Neural cell (in vitro differentiated cells): Measurements from ENCODE around the gene STN1. TPM values are rescaled to one million over a fixed set of nuclear protein-coding genes. Genes with fewer than 3 reads are reported as not detected.

Experiments
- H2AFZ ChIP-seq: fragments of 200-600, 300-800 bp; sonication (generic), shearing (Covaris generic); 2 replicates; pipeline ENCODE4 v1.6.0; 2014; ENCODE audit warnings: low read depth, mild to moderate bottlenecking, antibody characterized with exemption, low read length, moderate library complexity
- H3F3A ChIP-seq: fragments of 200-600 bp; shearing (Covaris generic); 2 replicates; pipeline ENCODE4 v1.6.1; 2016; ENCODE audit warnings: mild to moderate bottlenecking, moderate library complexity, mixed read lengths, antibody characterized with exemption, low read length; ENCODE audit not compliant: insufficient read depth, poor library complexity, severe bottlenecking
- H3K27ac ChIP-seq: fragments of 200-600, 300-800 bp; sonication (generic), shearing (Covaris generic); 2 replicates; pipeline ENCODE4 v1.5.1; 2014; ENCODE audit warnings: mild to moderate bottlenecking, low read length, moderate library complexity
- H3K27me3 ChIP-seq: fragments of 300-800, 200-600 bp; sonication (generic), shearing (Covaris generic); 2 replicates; pipeline ENCODE4 v1.6.0; 2014; ENCODE audit warnings: mild to moderate bottlenecking, low read depth, low read length, moderate library complexity; ENCODE audit not compliant: insufficient read depth
- H3K36me3 ChIP-seq: fragments of 300-800, 200-600 bp; sonication (generic), shearing (Covaris generic); 2 replicates; pipeline ENCODE4 v1.5.1; 2014; ENCODE audit warnings: mild to moderate bottlenecking, antibody characterized with exemption, low read length, moderate library complexity; ENCODE audit not compliant: insufficient read depth
- H3K4me2 ChIP-seq: fragments of 300-800, 200-600 bp; sonication (generic), shearing (Covaris generic); 2 replicates; pipeline ENCODE4 v1.6.0; 2014; ENCODE audit warnings: mild to moderate bottlenecking, low read length
- H3K4me3 ChIP-seq: fragments of 300-800, 200-600 bp; sonication (generic), shearing (Covaris generic); 2 replicates; pipeline ENCODE4 v1.5.1; 2014; ENCODE audit warnings: mild to moderate bottlenecking, low read length, moderate library complexity
- H3K79me2 ChIP-seq: fragments of 200-600 bp; shearing (Covaris generic); replicated peaks from 2 replicates; pipeline ENCODE4 v1.6.0; 2014; ENCODE audit warnings: mild to moderate bottlenecking, low read length, moderate library complexity; ENCODE audit not compliant: insufficient read depth
- H3K9ac ChIP-seq: fragments of 300-800, 200-600 bp; sonication (generic), shearing (Covaris generic); 2 replicates; pipeline ENCODE4 v1.6.1; 2016; ENCODE audit warnings: mild to moderate bottlenecking, low read length, mixed read lengths
- H3K9me2 ChIP-seq: fragments of 200-600 bp; shearing (Covaris generic); 2 replicates; pipeline ENCODE4 v1.6.1; 2016; ENCODE audit warnings: mild to moderate bottlenecking, low read length, mixed read lengths; ENCODE audit not compliant: insufficient read depth
- H3K9me3 ChIP-seq: fragments of 200-600, 300-800 bp; sonication (generic), shearing (Covaris generic); 2 replicates; pipeline ENCODE4 v1.6.1; 2016; ENCODE audit warnings: mild to moderate bottlenecking, mixed run types, low read length, moderate library complexity, mixed read lengths
- H4K20me1 ChIP-seq: fragments of 200-600 bp; shearing (Covaris generic); 2 replicates; pipeline ENCODE4 v1.6.1; 2016; ENCODE audit warnings: mild to moderate bottlenecking, mixed run types; ENCODE audit not compliant: insufficient read depth
- EP300 ChIP-seq: fragments of 450-650 bp; conservative IDR thresholded peaks from 2 replicates; pipeline ENCODE4 v1.6.1; 2014; ENCODE audit warnings: antibody characterized with exemption, mild to moderate bottlenecking, moderate library complexity; ENCODE audit not compliant: poor library complexity, severe bottlenecking
- EZH2 ChIP-seq: fragments of 200-600, 300-800 bp; shearing (Covaris generic), sonication (generic); IDR thresholded peaks from 2 replicates; pipeline ENCODE4 v1.6.1; 2014; ENCODE audit warnings: antibody characterized with exemption, low read length, borderline replicate concordance, mild to moderate bottlenecking; ENCODE audit not compliant: insufficient read depth, poor library complexity, severe bottlenecking
- MXI1 ChIP-seq: fragments of 450-650 bp; conservative IDR thresholded peaks from 2 replicates; pipeline ENCODE4 v1.6.1; 2014; ENCODE audit warnings: antibody characterized with exemption, mild to moderate bottlenecking; ENCODE audit not compliant: poor library complexity, severe bottlenecking
- POLR2AphosphoS5 ChIP-seq: IDR thresholded peaks from 2 replicates; pipeline ENCODE4 v1.6.1; 2012
- RAD21 ChIP-seq: fragments of 450-650 bp; conservative IDR thresholded peaks from 2 replicates; pipeline ENCODE4 v1.6.1; 2014; ENCODE audit warnings: antibody characterized with exemption, mild to moderate bottlenecking, moderate library complexity
- SMC3 ChIP-seq: fragments of 450-650 bp; conservative IDR thresholded peaks from 2 replicates; pipeline ENCODE4 v1.6.1; 2014; ENCODE audit warnings: antibody characterized with exemption, mild to moderate bottlenecking, moderate library complexity; ENCODE audit not compliant: poor library complexity
- TAF1 ChIP-seq: IDR thresholded peaks from 2 replicates; pipeline ENCODE4 v1.6.1; 2012; ENCODE audit warnings: low read depth
- polyA plus RNA-seq: library from polyadenylated mRNA; depleted of rRNA; stranded (reverse); fragments of >200 nt; gene quantifications from 2 replicates; pipeline ENCODE4 v1.2.3, GENCODE V29; 2014
- TF ChIP-seq, protein P1 (sequence below): IDR thresholded peaks from 2 replicates; pipeline ENCODE4 v1.6.1; 2012; ENCODE audit warnings: borderline replicate concordance
- TF ChIP-seq, protein P2 (sequence below): fragments of 450-650 bp; IDR thresholded peaks from 2 replicates; pipeline ENCODE4 v1.5.1; 2014; ENCODE audit warnings: antibody characterized with exemption, mild to moderate bottlenecking, moderate library complexity; ENCODE audit not compliant: poor library complexity, severe bottlenecking

The STN1 gene
- polyA plus RNA-seq, 1 donor from 2014 or later, result 9.4 TPM

- Histone ChIP-seq H4K20me1 (no peaks in the 10 kb centered on the region), H3K36me3 (no peaks in the 10 kb centered on the region), H3K9me3 (no peaks in the 10 kb centered on the region), H3F3A (no peaks in the 10 kb centered on the region), H3K9me2 (no peaks in the 10 kb centered on the region), H3K4me3 (no peak overlapping the region), H2AFZ (no peak overlapping the region), H3K27ac (no peak overlapping the region), H3K4me2 (no peak overlapping the region), H3K27me3 (no peaks in the 10 kb centered on the region), H3K9ac (no peak overlapping the region), H3K79me2 (no peaks in the 10 kb centered on the region)
- TF ChIP-seq, protein P1, sequence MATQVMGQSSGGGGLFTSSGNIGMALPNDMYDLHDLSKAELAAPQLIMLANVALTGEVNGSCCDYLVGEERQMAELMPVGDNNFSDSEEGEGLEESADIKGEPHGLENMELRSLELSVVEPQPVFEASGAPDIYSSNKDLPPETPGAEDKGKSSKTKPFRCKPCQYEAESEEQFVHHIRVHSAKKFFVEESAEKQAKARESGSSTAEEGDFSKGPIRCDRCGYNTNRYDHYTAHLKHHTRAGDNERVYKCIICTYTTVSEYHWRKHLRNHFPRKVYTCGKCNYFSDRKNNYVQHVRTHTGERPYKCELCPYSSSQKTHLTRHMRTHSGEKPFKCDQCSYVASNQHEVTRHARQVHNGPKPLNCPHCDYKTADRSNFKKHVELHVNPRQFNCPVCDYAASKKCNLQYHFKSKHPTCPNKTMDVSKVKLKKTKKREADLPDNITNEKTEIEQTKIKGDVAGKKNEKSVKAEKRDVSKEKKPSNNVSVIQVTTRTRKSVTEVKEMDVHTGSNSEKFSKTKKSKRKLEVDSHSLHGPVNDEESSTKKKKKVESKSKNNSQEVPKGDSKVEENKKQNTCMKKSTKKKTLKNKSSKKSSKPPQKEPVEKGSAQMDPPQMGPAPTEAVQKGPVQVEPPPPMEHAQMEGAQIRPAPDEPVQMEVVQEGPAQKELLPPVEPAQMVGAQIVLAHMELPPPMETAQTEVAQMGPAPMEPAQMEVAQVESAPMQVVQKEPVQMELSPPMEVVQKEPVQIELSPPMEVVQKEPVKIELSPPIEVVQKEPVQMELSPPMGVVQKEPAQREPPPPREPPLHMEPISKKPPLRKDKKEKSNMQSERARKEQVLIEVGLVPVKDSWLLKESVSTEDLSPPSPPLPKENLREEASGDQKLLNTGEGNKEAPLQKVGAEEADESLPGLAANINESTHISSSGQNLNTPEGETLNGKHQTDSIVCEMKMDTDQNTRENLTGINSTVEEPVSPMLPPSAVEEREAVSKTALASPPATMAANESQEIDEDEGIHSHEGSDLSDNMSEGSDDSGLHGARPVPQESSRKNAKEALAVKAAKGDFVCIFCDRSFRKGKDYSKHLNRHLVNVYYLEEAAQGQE, result no peak
- no peak for TF ChIP-seq POLR2AphosphoS5
- no peak for TF ChIP-seq EP300
- no peak for TF ChIP-seq EZH2
- TF ChIP-seq MXI1, result no peak
Measured at GRCh38 chr10:103958996-103959395, 41.0 kb upstream of the STN1 start.

- H3K9ac ChIP-seq, result no peak overlapping the region
- no peak overlapping the region for H3K4me2 ChIP-seq
- no peaks in the 10 kb centered on the region for H3F3A ChIP-seq
- no peak overlapping the region for H3K27ac ChIP-seq
- no peaks in the 10 kb centered on the region for H3K9me3 ChIP-seq
- TF ChIP-seq EP300 (no peak), SMC3 (no peak), POLR2AphosphoS5 (no peak), TAF1 (no peak), RAD21 (no peak), EZH2 (no peak), MXI1 (no peak)
- TF ChIP-seq, protein P1, result no peak
- TF ChIP-seq, protein P2, sequence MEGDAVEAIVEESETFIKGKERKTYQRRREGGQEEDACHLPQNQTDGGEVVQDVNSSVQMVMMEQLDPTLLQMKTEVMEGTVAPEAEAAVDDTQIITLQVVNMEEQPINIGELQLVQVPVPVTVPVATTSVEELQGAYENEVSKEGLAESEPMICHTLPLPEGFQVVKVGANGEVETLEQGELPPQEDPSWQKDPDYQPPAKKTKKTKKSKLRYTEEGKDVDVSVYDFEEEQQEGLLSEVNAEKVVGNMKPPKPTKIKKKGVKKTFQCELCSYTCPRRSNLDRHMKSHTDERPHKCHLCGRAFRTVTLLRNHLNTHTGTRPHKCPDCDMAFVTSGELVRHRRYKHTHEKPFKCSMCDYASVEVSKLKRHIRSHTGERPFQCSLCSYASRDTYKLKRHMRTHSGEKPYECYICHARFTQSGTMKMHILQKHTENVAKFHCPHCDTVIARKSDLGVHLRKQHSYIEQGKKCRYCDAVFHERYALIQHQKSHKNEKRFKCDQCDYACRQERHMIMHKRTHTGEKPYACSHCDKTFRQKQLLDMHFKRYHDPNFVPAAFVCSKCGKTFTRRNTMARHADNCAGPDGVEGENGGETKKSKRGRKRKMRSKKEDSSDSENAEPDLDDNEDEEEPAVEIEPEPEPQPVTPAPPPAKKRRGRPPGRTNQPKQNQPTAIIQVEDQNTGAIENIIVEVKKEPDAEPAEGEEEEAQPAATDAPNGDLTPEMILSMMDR, result no peak
- no peaks in the 10 kb centered on the region for H4K20me1 ChIP-seq
- H3K4me3 ChIP-seq, result no peak overlapping the region
- no peaks in the 10 kb centered on the region for H3K79me2 ChIP-seq
- no peaks in the 10 kb centered on the region for H3K9me2 ChIP-seq
- H2AFZ ChIP-seq, result no peak overlapping the region
- no peaks in the 10 kb centered on the region for H3K27me3 ChIP-seq
- H3K36me3 ChIP-seq, result no peaks in the 10 kb centered on the region
Measured at GRCh38 chr10:103954543-103954942, 36.6 kb upstream of the STN1 start.
